HEK293 (cell line): ENCODE results near the gene PLA2G4B.

Experiments used
- CTCF ChIA-PET: fragments of 350-600 bp; formaldehyde crosslinking; extraction: SDS; loops from one replicate; lab custom pipeline; 2021; ENCODE audit warnings: antibody characterized with exemption; lab: Yijun Ruan, JAX
- POLR2A ChIA-PET: fragments of 300-600 bp; formaldehyde crosslinking; extraction: SDS; loops from one replicate; lab custom pipeline; 2020; ENCODE audit warnings: antibody characterized with exemption, inconsistent platforms; lab: Yijun Ruan, JAX
- H3K27ac ChIP-seq: fragments of 200-500 bp; sonication (Bioruptor generic); 2 replicates; pipeline ENCODE4 v1.5.1; 2014; ENCODE audit warnings: low read depth, low read length, control low read depth, inconsistent platforms; ENCODE audit errors: extremely low read depth
- H3K36me3 ChIP-seq, 2 experiments: fragments of 200-500 bp in 1 of 2; sonication (Bioruptor generic) in 1 of 2; 1 replicate in 1 of 2; 2 replicates in 1 of 2; pipeline ENCODE4 v1.5.1; 2014 to 2017; ENCODE audit warnings: inconsistent platforms in 2 of 2, low read length in 2 of 2; ENCODE audit not compliant: control insufficient read depth in 2 of 2, insufficient read depth in 1 of 2
- H3K4me1 ChIP-seq: fragments of 200-500 bp; sonication (Bioruptor generic); 2 replicates; pipeline ENCODE4 v1.5.1; 2014; ENCODE audit warnings: mild to moderate bottlenecking, low read length, inconsistent platforms; ENCODE audit not compliant: control insufficient read depth, insufficient read depth
- H3K4me3 ChIP-seq: 2 replicates; pipeline ENCODE4 v1.5.1; 2011; ENCODE audit warnings: low read depth, mild to moderate bottlenecking, control low read depth, low read length, moderate library complexity
- H3K9me3 ChIP-seq: fragments of 200-500 bp; sonication (Bioruptor generic); 2 replicates; pipeline ENCODE4 v1.5.1; 2014; ENCODE audit warnings: low read depth, low read length, inconsistent platforms; ENCODE audit not compliant: control insufficient read depth, insufficient read depth
- GLIS2 ChIP-seq: fragments of 450-650 bp; formaldehyde crosslinking; IDR thresholded peaks from 2 replicates; pipeline ENCODE4 v1.5.1; 2016; ENCODE audit warnings: missing biosample characterization, missing genetic modification characterization
- RBAK ChIP-seq: fragments of 450-650 bp; formaldehyde crosslinking; IDR thresholded peaks from 2 replicates; pipeline ENCODE4 v1.5.1; 2016; ENCODE audit warnings: missing biosample characterization, missing genetic modification characterization
- ZBTB21 ChIP-seq: fragments of 450-650 bp; formaldehyde crosslinking; IDR thresholded peaks from 2 replicates; pipeline ENCODE4 v1.5.1; 2017; ENCODE audit warnings: missing biosample characterization, missing genetic modification characterization
- ZFHX2 ChIP-seq: fragments of 450-650 bp; formaldehyde crosslinking; conservative IDR thresholded peaks from 2 replicates; pipeline ENCODE4 v1.5.1; 2016; ENCODE audit warnings: missing biosample characterization, missing genetic modification characterization
- ZFP41 ChIP-seq: fragments of 450-650 bp; formaldehyde crosslinking; IDR thresholded peaks from 2 replicates; pipeline ENCODE4 v1.5.1; 2016; ENCODE audit warnings: missing biosample characterization, missing genetic modification characterization, borderline replicate concordance
- ZNF155 ChIP-seq: fragments of 450-650 bp; formaldehyde crosslinking; IDR thresholded peaks from 2 replicates; pipeline ENCODE4 v1.5.1; 2016; ENCODE audit warnings: missing biosample characterization, missing genetic modification characterization
- ZNF174 ChIP-seq: fragments of 450-650 bp; formaldehyde crosslinking; IDR thresholded peaks from 2 replicates; pipeline ENCODE4 v1.5.0; 2017; ENCODE audit warnings: missing biosample characterization, mild to moderate bottlenecking, missing genetic modification characterization
- ZNF202 ChIP-seq: fragments of 450-650 bp; formaldehyde crosslinking; IDR thresholded peaks from 2 replicates; pipeline ENCODE4 v1.5.1; 2016; ENCODE audit warnings: missing biosample characterization, missing genetic modification characterization, borderline replicate concordance
- ZNF214 ChIP-seq: fragments of 450-650 bp; formaldehyde crosslinking; IDR thresholded peaks from 2 replicates; pipeline ENCODE4 v1.5.1; 2017; ENCODE audit warnings: missing biosample characterization, mild to moderate bottlenecking, missing genetic modification characterization, borderline replicate concordance
- ZNF274 ChIP-seq, 2 experiments: fragments of 200-500 bp in 1 of 2; fragments of 450-650 bp in 1 of 2; sonication (Bioruptor generic) in 1 of 2; formaldehyde crosslinking in 1 of 2; IDR thresholded peaks; 2 replicates each; pipeline versions ENCODE4 v1.5.1 to v1.6.1; 2014 to 2016; ENCODE audit warnings: borderline replicate concordance in 1 of 2, inconsistent platforms in 1 of 2, low read length in 1 of 2, missing biosample characterization in 1 of 2, missing genetic modification characterization in 1 of 2
- ZNF366 ChIP-seq: fragments of 450-650 bp; formaldehyde crosslinking; conservative IDR thresholded peaks from 2 replicates; pipeline ENCODE4 v1.5.1; 2016; ENCODE audit warnings: missing biosample characterization, missing genetic modification characterization
- ZNF37A ChIP-seq: fragments of 450-650 bp; IDR thresholded peaks from 2 replicates; pipeline ENCODE4 v1.5.1; 2018; ENCODE audit warnings: missing biosample characterization, missing genetic modification characterization
- ZNF701 ChIP-seq: fragments of 450-650 bp; formaldehyde crosslinking; IDR thresholded peaks from 2 replicates; pipeline ENCODE4 v1.5.1; 2016; ENCODE audit warnings: missing biosample characterization, missing genetic modification characterization
- ZNF707 ChIP-seq: fragments of 450-650 bp; formaldehyde crosslinking; IDR thresholded peaks from 2 replicates; pipeline ENCODE4 v1.5.1; 2016; ENCODE audit warnings: missing biosample characterization, missing genetic modification characterization
- ZSCAN30 ChIP-seq: fragments of 450-650 bp; IDR thresholded peaks from 2 replicates; pipeline ENCODE4 v1.5.1; 2018; ENCODE audit warnings: missing biosample characterization, mild to moderate bottlenecking, missing genetic modification characterization, moderate library complexity
- TF ChIP-seq, protein P1 (sequence below): fragments of 450-650 bp; formaldehyde crosslinking; IDR thresholded peaks from 2 replicates; pipeline ENCODE4 v1.5.1; 2016; ENCODE audit warnings: missing biosample characterization, missing genetic modification characterization, low read depth
- TF ChIP-seq, protein P2 (sequence below): fragments of 450-650 bp; formaldehyde crosslinking; IDR thresholded peaks from 2 replicates; pipeline ENCODE4 v1.5.1; 2016; ENCODE audit warnings: missing biosample characterization, missing genetic modification characterization, borderline replicate concordance
- TF ChIP-seq, protein P3 (sequence below): fragments of 450-650 bp; formaldehyde crosslinking; IDR thresholded peaks from 2 replicates; pipeline ENCODE4 v1.5.1; 2016; ENCODE audit warnings: missing biosample characterization, missing genetic modification characterization

PLA2G4B gene

DNA sequence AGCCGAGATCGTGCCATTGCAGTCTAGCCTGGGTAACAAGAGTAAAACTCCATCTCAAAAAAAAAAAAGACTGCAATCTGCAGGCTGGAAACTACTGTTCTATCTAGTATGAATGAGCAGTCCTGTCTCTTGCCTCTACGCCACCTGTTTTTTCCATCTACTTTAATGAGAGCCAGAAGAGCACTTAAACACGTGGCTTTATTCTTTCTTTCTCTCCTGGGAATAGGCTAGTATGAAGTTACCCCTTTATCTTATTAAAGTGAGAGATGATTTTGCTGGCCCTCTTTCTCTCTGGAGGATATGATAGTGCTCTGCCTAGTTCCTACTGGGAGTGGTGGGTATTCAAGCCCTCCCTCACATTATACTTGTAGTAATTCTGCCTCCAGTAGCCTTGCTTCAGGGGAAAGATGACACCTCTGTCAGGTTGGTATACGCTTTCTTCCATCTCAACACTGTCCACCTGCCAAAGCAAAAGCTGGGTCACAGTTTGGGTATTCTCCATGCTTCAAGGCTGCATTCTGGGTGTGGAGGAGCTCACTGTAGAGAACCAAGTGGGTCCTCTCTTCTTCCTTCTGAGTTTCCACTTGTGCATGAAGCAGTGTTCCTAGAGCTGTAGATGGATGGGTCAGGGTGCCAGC lies 46.5 kb upstream of the PLA2G4B start (continued):
- TF ChIP-seq ZBTB21 = no peak
- TF ChIP-seq ZFP41 (tag by site-specific recombination) = no peak
- TF ChIP-seq, protein P1, sequence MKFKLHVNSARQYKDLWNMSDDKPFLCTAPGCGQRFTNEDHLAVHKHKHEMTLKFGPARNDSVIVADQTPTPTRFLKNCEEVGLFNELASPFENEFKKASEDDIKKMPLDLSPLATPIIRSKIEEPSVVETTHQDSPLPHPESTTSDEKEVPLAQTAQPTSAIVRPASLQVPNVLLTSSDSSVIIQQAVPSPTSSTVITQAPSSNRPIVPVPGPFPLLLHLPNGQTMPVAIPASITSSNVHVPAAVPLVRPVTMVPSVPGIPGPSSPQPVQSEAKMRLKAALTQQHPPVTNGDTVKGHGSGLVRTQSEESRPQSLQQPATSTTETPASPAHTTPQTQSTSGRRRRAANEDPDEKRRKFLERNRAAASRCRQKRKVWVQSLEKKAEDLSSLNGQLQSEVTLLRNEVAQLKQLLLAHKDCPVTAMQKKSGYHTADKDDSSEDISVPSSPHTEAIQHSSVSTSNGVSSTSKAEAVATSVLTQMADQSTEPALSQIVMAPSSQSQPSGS = no peak
- no peak for TF ChIP-seq ZSCAN30 (tag by site-specific recombination)
- no peak for TF ChIP-seq RBAK (tag by site-specific recombination)
- TF ChIP-seq ZNF274 (IDR thresholded peaks at IDR 0.05; ENCODE audit: low read length) = no peak
- TF ChIP-seq ZNF274 (tag by site-specific recombination; IDR thresholded peaks at IDR 0.05; ENCODE audit: borderline replicate concordance) = no peak

- POLR2A ChIA-PET = no interaction called here
- Histone ChIP-seq H3K36me3 (no peaks in the 10 kb centered on the region), H3K27ac (no peak overlapping the region), H3K4me1 (no peaks in the 10 kb centered on the region), H3K9me3 (no peaks in the 10 kb centered on the region), H3K4me3 (no peak overlapping the region)
- no peak for TF ChIP-seq ZNF214 (tag by site-specific recombination)
- TF ChIP-seq ZNF37A (tag by site-specific recombination) = no peak
- TF ChIP-seq ZNF155 (tag by site-specific recombination) = no peak
- TF ChIP-seq ZNF707 (tag by site-specific recombination) = no peak
- no peak for TF ChIP-seq ZNF174 (tag by site-specific recombination)
- TF ChIP-seq ZNF202 (tag by site-specific recombination) = no peak
- no peak for TF ChIP-seq ZNF366 (tag by site-specific recombination)
- no peak for TF ChIP-seq GLIS2 (tag by site-specific recombination)
- CTCF ChIA-PET = interaction anchor here (0.9 to 1.0 kb wide), 2 partner anchors 15 to 21 kb away, joined by 3 to 4 read pairs; no protein-coding TSS in a partner anchor
These were observed 44.6 kb upstream of the PLA2G4B start for GRCh38 chr15:41794081-41794480.

DNA sequence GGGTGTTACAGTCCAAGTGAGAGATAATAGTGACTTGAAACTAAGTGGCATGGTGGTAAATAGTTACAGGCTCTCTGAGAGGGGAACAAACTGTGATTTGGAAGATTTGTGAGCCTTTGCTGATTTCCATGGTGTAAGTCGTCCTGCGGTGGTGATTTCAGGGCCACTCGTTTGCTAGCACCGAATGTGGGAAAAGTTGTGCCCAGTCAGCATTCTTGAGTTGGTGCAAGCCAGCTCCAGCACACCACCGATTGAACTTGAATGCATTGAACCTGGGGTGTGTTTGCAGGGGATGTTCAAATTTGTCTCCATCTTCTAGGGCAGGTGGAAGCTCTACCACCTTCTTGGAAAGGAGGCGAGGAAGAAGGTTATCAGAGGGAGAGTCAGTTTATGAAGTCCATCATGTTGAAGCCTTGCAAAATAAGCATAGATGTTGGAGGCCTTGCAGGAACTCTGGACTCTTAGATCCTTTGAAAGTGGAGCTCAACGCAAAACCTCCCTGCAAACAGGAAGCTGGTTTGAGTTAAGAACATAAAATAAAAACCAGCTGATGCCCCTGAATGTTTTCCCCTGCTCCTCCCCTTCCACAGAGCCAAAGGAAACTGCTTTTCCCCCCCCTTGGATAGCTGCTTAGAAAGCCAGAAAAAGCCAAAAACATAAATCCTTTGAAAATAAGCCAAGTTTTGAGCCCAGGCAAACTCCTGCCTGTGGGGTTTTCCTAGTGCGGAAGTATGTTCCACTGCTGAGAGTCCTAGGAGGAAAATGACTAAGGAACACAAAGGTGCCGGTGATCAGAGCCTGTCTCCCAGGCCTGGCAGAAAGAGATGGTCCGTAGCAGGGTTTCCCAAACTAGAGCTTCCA lies 42.4 kb upstream of the PLA2G4B start:
- no peaks in the 10 kb centered on the region for H3K9me3 ChIP-seq
- H3K4me3 ChIP-seq = no peak overlapping the region
- TF ChIP-seq ZNF701 (tag by site-specific recombination) = no peak
- TF ChIP-seq, all 188 proteins: peak for 0
- CTCF ChIA-PET = interaction anchor here (0.5 to 1.5 kb wide), 3 partner anchors 8 to 24 kb away, joined by 3 to 5 read pairs (median 3); no protein-coding TSS in a partner anchor
- Histone ChIP-seq H3K27ac (no peak overlapping the region), H3K4me1 (no peaks in the 10 kb centered on the region), H3K36me3 (peaks cover 0 to 6% of the 10 kb centered on the region in 2 experiments; a peak in 1 of 3 replicates)
- POLR2A ChIA-PET = no interaction called here

DNA sequence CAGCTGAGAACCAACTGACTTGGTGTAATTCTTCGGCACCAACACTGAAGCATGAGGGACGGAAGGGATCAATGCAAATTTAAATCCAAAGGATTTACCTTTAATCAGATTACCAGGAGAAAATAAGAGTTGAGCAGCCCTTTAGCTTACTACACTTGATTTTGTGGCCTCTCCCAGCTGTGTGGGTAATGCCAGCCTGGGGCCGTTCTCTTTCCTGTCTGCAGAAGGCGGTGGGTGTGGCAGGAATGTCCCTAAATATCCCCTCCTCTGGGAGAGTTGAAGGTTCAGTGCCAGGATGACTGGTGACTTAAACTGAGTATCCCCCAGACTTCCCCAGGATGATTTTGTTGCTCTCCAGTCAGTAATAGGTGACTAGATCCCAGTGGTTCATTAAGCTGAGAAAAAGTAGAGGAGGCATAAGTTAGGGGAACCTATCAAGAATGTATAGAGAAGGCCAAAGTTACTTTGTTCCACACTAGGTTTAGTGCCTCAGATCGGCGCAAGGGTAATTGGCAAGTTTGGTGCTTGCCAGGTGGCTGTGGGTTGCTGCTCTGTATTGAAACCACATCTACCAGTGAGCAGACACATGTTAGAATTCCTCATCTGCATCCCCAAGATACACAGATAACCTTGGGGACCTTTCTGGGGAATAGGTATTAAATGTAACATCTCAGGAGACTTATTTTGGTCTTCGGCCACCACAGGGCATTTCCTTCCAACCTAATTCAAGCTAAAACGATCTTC lies 41.3 kb upstream of the PLA2G4B start:
- Histone ChIP-seq H3K4me3 (no peak overlapping the region), H3K4me1 (no peaks in the 10 kb centered on the region), H3K27ac (no peak overlapping the region), H3K9me3 (no peaks in the 10 kb centered on the region), H3K36me3 (peaks cover 0 to 8% of the 10 kb centered on the region in 2 experiments; a peak in 1 of 3 replicates)
- POLR2A ChIA-PET = no interaction called here
- CTCF ChIA-PET = interaction anchor here (1.5 kb wide), 1 partner anchor 25 kb away, joined by 5 read pairs; no protein-coding TSS in a partner anchor
- TF ChIP-seq, protein P2, sequence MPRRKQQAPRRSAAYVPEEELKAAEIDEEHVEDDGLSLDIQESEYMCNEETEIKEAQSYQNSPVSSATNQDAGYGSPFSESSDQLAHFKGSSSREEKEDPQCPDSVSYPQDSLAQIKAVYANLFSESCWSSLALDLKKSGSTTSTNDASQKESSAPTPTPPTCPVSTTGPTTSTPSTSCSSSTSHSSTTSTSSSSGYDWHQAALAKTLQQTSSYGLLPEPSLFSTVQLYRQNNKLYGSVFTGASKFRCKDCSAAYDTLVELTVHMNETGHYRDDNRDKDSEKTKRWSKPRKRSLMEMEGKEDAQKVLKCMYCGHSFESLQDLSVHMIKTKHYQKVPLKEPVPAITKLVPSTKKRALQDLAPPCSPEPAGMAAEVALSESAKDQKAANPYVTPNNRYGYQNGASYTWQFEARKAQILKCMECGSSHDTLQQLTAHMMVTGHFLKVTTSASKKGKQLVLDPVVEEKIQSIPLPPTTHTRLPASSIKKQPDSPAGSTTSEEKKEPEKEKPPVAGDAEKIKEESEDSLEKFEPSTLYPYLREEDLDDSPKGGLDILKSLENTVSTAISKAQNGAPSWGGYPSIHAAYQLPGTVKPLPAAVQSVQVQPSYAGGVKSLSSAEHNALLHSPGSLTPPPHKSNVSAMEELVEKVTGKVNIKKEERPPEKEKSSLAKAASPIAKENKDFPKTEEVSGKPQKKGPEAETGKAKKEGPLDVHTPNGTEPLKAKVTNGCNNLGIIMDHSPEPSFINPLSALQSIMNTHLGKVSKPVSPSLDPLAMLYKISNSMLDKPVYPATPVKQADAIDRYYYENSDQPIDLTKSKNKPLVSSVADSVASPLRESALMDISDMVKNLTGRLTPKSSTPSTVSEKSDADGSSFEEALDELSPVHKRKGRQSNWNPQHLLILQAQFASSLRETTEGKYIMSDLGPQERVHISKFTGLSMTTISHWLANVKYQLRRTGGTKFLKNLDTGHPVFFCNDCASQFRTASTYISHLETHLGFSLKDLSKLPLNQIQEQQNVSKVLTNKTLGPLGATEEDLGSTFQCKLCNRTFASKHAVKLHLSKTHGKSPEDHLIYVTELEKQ (tag by site-specific recombination) = no peak
- TF ChIP-seq, protein P3, sequence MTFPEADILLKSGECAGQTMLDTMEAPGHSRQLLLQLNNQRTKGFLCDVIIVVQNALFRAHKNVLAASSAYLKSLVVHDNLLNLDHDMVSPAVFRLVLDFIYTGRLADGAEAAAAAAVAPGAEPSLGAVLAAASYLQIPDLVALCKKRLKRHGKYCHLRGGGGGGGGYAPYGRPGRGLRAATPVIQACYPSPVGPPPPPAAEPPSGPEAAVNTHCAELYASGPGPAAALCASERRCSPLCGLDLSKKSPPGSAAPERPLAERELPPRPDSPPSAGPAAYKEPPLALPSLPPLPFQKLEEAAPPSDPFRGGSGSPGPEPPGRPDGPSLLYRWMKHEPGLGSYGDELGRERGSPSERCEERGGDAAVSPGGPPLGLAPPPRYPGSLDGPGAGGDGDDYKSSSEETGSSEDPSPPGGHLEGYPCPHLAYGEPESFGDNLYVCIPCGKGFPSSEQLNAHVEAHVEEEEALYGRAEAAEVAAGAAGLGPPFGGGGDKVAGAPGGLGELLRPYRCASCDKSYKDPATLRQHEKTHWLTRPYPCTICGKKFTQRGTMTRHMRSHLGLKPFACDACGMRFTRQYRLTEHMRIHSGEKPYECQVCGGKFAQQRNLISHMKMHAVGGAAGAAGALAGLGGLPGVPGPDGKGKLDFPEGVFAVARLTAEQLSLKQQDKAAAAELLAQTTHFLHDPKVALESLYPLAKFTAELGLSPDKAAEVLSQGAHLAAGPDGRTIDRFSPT (tag by site-specific recombination) = no peak
- 0 out of 2 replicates have a peak, but pooled peaks have one; percentile 13 for TF ChIP-seq ZFHX2
